Keratinocyte (primary cell): ENCODE measurements around the gene KIAA0930.

Experiments
- CTCF ChIP-seq, 3 experiments: IDR thresholded peaks in 1 of 3; conservative IDR thresholded peaks in 1 of 3; optimal IDR thresholded peaks in 1 of 3; 2 replicates in 2 of 3; 3 replicates in 1 of 3; pipeline versions ENCODE3 to v1.5.1; 2011; ENCODE audit warnings: low read length in 3 of 3, mild to moderate bottlenecking in 3 of 3, moderate library complexity in 2 of 3, control low read depth in 1 of 3, inconsistent platforms in 1 of 3; ENCODE audit not compliant: insufficient read depth in 2 of 3; ENCODE audit errors: extremely low read depth in 1 of 3
- EZH2 ChIP-seq: IDR thresholded peaks from one replicate; pipeline ENCODE4 v1.6.1; 2012; ENCODE audit warnings: inconsistent platforms, mild to moderate bottlenecking, low read length, moderate library complexity

GRCh38 chr22:45188779-45189178 is 51.9 kb downstream of the KIAA0930 start:
- TF ChIP-seq EZH2 (no peak), CTCF (optimal IDR thresholded peaks at IDR 0.05 in 1 of 3, IDR thresholded peaks at IDR 0.05 in 1 of 3, conservative IDR thresholded peaks at IDR 0.05 in 1 of 3; ENCODE audit: extremely low read depth in 1 of 3, insufficient read depth in 2 of 3, low read length in 3 of 3) (no peak)
